Measurements from ENCODE around the gene DHRS7B.

- TF ChIP-seq POLR2A (IDR thresholded peaks at IDR 0.05) (no peak), CTCF (IDR thresholded peaks at IDR 0.05) (no peak)
Observed at GRCh38 chr17:21200590-21201297, 74.0 kb downstream of the DHRS7B start.

Measured in right lobe of liver (tissue), 4 donors.